RWPE2 (cell line): Measurements from ENCODE around the gene TMEM121.

Source experiments
- ATAC-seq: fragments of 200-7000 bp; cut with Tn5 transposase; 3 replicates; pipeline ENCODE4 v1.9.1; 2021; ENCODE audit warnings: low read depth
- DNase-seq: peaks from one replicate; pipeline ENCODE4 v3.0.0-alpha.2; 2020; ENCODE audit warnings: low spot score
- H3K27ac ChIP-seq: fragments of 450-650 bp; 2 replicates; pipeline ENCODE4 v1.5.1; 2017; ENCODE audit warnings: mild to moderate bottlenecking; ENCODE audit not compliant: poor library complexity, severe bottlenecking
- H3K27me3 ChIP-seq: fragments of 250-450 bp; sonication (Bioruptor Pico); 2 replicates; pipeline ENCODE4 v1.5.1; 2021; ENCODE audit warnings: mild to moderate bottlenecking, moderate library complexity; ENCODE audit not compliant: insufficient read depth, poor library complexity, severe bottlenecking
- H3K36me3 ChIP-seq: fragments of 250-450 bp; sonication (Bioruptor Pico); 2 replicates; pipeline ENCODE4 v1.5.1; 2020; ENCODE audit warnings: low read depth, mild to moderate bottlenecking, moderate library complexity
- H3K4me1 ChIP-seq: fragments of 250-450 bp; sonication (Bioruptor Pico); 2 replicates; pipeline ENCODE4 v1.5.1; 2021; ENCODE audit warnings: mild to moderate bottlenecking, moderate library complexity; ENCODE audit not compliant: insufficient read depth, poor library complexity, severe bottlenecking
- H3K4me3 ChIP-seq: fragments of 250-450 bp; sonication (Bioruptor Pico); 2 replicates; pipeline ENCODE4 v1.5.1; 2021; ENCODE audit warnings: mild to moderate bottlenecking, moderate library complexity; ENCODE audit not compliant: severe bottlenecking
- H3K9me3 ChIP-seq: fragments of 250-450 bp; sonication (Bioruptor Pico); 2 replicates; pipeline ENCODE4 v1.5.1; 2021; ENCODE audit warnings: mild to moderate bottlenecking, moderate library complexity; ENCODE audit not compliant: severe bottlenecking
- CTCF ChIP-seq: fragments of 450-650 bp; IDR thresholded peaks from one replicate; pipeline ENCODE4 v1.5.1; 2017; ENCODE audit warnings: mild to moderate bottlenecking, moderate library complexity; ENCODE audit not compliant: poor library complexity, severe bottlenecking

The TMEM121 gene

DNA sequence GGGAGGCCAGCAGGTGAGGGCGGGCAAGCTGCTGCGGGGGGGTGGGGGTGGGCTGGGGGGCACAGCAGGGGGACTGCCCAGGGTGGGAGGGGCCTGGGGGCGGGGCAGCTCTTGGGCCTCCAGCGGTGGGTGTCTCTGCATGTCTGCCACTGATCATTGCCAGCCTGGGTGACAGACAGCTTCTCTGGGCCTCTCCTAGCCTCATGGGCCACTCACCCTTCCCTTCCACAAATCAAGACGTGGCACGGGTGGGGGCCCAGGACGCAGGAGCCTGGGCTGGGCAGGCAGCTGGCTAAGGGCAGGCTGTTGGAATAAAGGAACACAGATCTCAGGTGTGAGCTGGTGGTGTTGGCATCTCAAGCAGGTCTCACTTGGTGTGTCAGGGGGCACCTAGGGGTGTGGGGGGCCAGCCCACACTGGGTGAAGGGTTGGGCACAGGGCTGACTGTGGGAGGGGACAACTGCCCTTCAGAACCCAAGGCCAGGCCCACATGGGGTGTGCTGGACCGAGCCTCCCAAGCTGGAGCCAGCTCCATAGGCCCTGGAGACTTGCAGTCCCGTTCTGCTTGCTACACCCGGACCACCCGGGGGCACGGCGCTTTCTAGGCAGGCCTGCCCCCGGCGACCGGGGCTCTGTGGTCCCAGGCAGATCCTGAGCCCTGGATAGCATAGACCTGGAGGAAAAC, 32.3 kb upstream of the TMEM121 start:
- DNase-seq (no peak), ATAC-seq (no peak)
- Histone ChIP-seq H3K9me3 (no peaks in the 10 kb centered on the region), H3K27ac (no peak overlapping the region), H3K36me3 (peaks cover 11% of the 10 kb centered on the region), H3K4me3 (no peak overlapping the region), H3K27me3 (no peaks in the 10 kb centered on the region), H3K4me1 (peaks cover 5% of the 10 kb centered on the region)
- no peak for TF ChIP-seq CTCF

DNA sequence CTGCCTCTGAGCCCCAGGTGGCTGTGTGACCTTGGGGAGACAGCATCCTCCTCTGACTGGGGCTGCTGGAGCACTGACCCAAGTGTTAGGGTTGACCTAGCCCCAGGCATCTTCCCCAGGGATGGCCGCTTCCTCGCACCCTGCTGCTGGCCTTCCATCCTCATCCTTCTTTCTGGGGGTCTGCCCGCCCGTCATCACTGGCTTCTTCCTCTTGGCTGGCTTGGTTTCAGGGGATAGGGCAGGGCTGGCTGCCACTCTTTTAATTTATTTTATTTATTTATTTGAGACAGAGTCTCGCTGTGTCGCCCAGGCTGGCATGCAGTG, 31.8 kb upstream of the TMEM121 start:
- Histone ChIP-seq H3K27ac (no peak overlapping the region), H3K4me1 (no peaks in the 10 kb centered on the region), H3K4me3 (no peak overlapping the region), H3K27me3 (no peaks in the 10 kb centered on the region), H3K36me3 (peaks cover 11% of the 10 kb centered on the region), H3K9me3 (no peaks in the 10 kb centered on the region)
- ATAC-seq (no peak), DNase-seq (no peak)
- no peak for TF ChIP-seq CTCF

- no peaks in the 10 kb centered on the region for H3K4me1 ChIP-seq
- no peaks in the 10 kb centered on the region for H3K27me3 ChIP-seq
- DNase-seq (peak; percentile 70), ATAC-seq (no peak)
- H3K36me3 ChIP-seq = peaks cover 11% of the 10 kb centered on the region
- no peak overlapping the region for H3K27ac ChIP-seq
- no peaks in the 10 kb centered on the region for H3K9me3 ChIP-seq
- no peak for TF ChIP-seq CTCF
- no peak overlapping the region for H3K4me3 ChIP-seq
These were observed 31.0 kb upstream of the TMEM121 start for GRCh38 chr14:105495101-105495989.

- H3K4me3 ChIP-seq = no peak overlapping the region
- ATAC-seq (no peak), DNase-seq (peak; percentile 77)
- peaks cover 11% of the 10 kb centered on the region for H3K36me3 ChIP-seq
- H3K4me1 ChIP-seq = no peaks in the 10 kb centered on the region
- no peak for TF ChIP-seq CTCF
- H3K9me3 ChIP-seq = no peaks in the 10 kb centered on the region
- H3K27me3 ChIP-seq = no peaks in the 10 kb centered on the region
- no peak overlapping the region for H3K27ac ChIP-seq
These were observed 30.2 kb upstream of the TMEM121 start for GRCh38 chr14:105495990-105496830.
